ENCODE data around the gene SH2D4B.

SH2D4B gene

GRCh38 chr10:80687476-80687789, 149.7 kb downstream of the SH2D4B start:
- Histone ChIP-seq H3K9ac (no peak overlapping the region), H3K4me1 (peaks cover 21% of the 10 kb centered on the region), H3K9me3 (ENCODE audit: control insufficient read depth, low read length) (no peaks in the 10 kb centered on the region), H3K4me3 (ENCODE audit: low read depth, low read length) (no peak overlapping the region), H3K27me3 (ENCODE audit: control insufficient read depth, insufficient read depth, low read length) (no peaks in the 10 kb centered on the region), H3K36me3 (ENCODE audit: control insufficient read depth, insufficient read depth, low read length) (no peaks in the 10 kb centered on the region), H3K79me2 (peaks cover 21% of the 10 kb centered on the region), H3K27ac (no peak overlapping the region), H2AFZ (no peak overlapping the region), H3K4me2 (ENCODE audit: low read length) (no peak overlapping the region)
- TF ChIP-seq CTCF (IDR thresholded peaks at IDR 0.05) = no peak

GRCh38 chr10:80690434-80690833, 152.7 kb downstream of the SH2D4B start:
- Histone ChIP-seq H3K4me1 (peaks cover 27% of the 10 kb centered on the region), H3K27me3 (ENCODE audit: control insufficient read depth, insufficient read depth, low read length) (no peaks in the 10 kb centered on the region), H3K79me2 (peaks cover 21% of the 10 kb centered on the region), H3K36me3 (ENCODE audit: control insufficient read depth, insufficient read depth, low read length) (no peaks in the 10 kb centered on the region), H3K27ac (no peak overlapping the region), H2AFZ (no peak overlapping the region), H3K4me2 (ENCODE audit: low read length) (no peak overlapping the region), H3K9me3 (ENCODE audit: control insufficient read depth, low read length) (no peaks in the 10 kb centered on the region), H3K4me3 (ENCODE audit: low read depth, low read length) (no peak overlapping the region), H3K9ac (no peak overlapping the region)
- TF ChIP-seq CTCF (IDR thresholded peaks at IDR 0.05) = no peak

GRCh38 chr10:80691441-80691840, 153.7 kb downstream of the SH2D4B start:
- H3K27me3 ChIP-seq (ENCODE audit: control insufficient read depth, insufficient read depth, low read length) = no peaks in the 10 kb centered on the region
- no peak overlapping the region for H3K27ac ChIP-seq
- H3K4me2 ChIP-seq (ENCODE audit: low read length) = no peak overlapping the region
- no peaks in the 10 kb centered on the region for H3K9me3 ChIP-seq (ENCODE audit: control insufficient read depth, low read length)
- H3K4me3 ChIP-seq (ENCODE audit: low read depth, low read length) = no peak overlapping the region
- peaks cover 20% of the 10 kb centered on the region for H3K79me2 ChIP-seq
- H2AFZ ChIP-seq = no peak overlapping the region
- H3K4me1 ChIP-seq = peaks cover 23% of the 10 kb centered on the region
- no peak overlapping the region for H3K9ac ChIP-seq
- H3K36me3 ChIP-seq (ENCODE audit: control insufficient read depth, insufficient read depth, low read length) = no peaks in the 10 kb centered on the region
- no peak for TF ChIP-seq CTCF (IDR thresholded peaks at IDR 0.05)

- H3K27ac ChIP-seq = no peak overlapping the region
- TF ChIP-seq CTCF (IDR thresholded peaks at IDR 0.05) = no peak
- no peak overlapping the region for H3K4me3 ChIP-seq (ENCODE audit: low read depth, low read length)
- no peaks in the 10 kb centered on the region for H3K9me3 ChIP-seq (ENCODE audit: control insufficient read depth, low read length)
- no peak overlapping the region for H3K9ac ChIP-seq
- H3K4me2 ChIP-seq (ENCODE audit: low read length) = no peak overlapping the region
- no peaks in the 10 kb centered on the region for H3K36me3 ChIP-seq (ENCODE audit: control insufficient read depth, insufficient read depth, low read length)
- H3K27me3 ChIP-seq (ENCODE audit: control insufficient read depth, insufficient read depth, low read length) = no peaks in the 10 kb centered on the region
- peaks cover 9% of the 10 kb centered on the region for H3K79me2 ChIP-seq
- no peak overlapping the region for H2AFZ ChIP-seq
- peaks cover 18% of the 10 kb centered on the region for H3K4me1 ChIP-seq
Observed at GRCh38 chr10:80693565-80693964, 155.9 kb downstream of the SH2D4B start.

GRCh38 chr10:80694930-80695329, 157.2 kb downstream of the SH2D4B start:
- no peak overlapping the region for H3K4me3 ChIP-seq (ENCODE audit: low read depth, low read length)
- H3K27me3 ChIP-seq (ENCODE audit: control insufficient read depth, insufficient read depth, low read length) = no peaks in the 10 kb centered on the region
- H3K9me3 ChIP-seq (ENCODE audit: control insufficient read depth, low read length) = no peaks in the 10 kb centered on the region
- H3K9ac ChIP-seq = no peak overlapping the region
- no peaks in the 10 kb centered on the region for H3K36me3 ChIP-seq (ENCODE audit: control insufficient read depth, insufficient read depth, low read length)
- H3K4me1 ChIP-seq = peaks cover 21% of the 10 kb centered on the region
- no peak overlapping the region for H2AFZ ChIP-seq
- TF ChIP-seq CTCF (IDR thresholded peaks at IDR 0.05) = no peak
- peaks cover 4% of the 10 kb centered on the region for H3K79me2 ChIP-seq
- no peak overlapping the region for H3K27ac ChIP-seq
- no peak overlapping the region for H3K4me2 ChIP-seq (ENCODE audit: low read length)
